ENCODE measurements around the gene CRMP1. TPM values are rescaled to one million over a fixed set of nuclear protein-coding genes. Genes with fewer than 3 reads are reported as not detected.
"Not testable (repeated sequence)": the region's sequence is repeated elsewhere in the genome, so short reads cannot be mapped to it uniquely, and the experiment has no call there.

Gene CRMP1
- total RNA-seq, 1 donor from 2014 or later: 1.9 TPM

DNA sequence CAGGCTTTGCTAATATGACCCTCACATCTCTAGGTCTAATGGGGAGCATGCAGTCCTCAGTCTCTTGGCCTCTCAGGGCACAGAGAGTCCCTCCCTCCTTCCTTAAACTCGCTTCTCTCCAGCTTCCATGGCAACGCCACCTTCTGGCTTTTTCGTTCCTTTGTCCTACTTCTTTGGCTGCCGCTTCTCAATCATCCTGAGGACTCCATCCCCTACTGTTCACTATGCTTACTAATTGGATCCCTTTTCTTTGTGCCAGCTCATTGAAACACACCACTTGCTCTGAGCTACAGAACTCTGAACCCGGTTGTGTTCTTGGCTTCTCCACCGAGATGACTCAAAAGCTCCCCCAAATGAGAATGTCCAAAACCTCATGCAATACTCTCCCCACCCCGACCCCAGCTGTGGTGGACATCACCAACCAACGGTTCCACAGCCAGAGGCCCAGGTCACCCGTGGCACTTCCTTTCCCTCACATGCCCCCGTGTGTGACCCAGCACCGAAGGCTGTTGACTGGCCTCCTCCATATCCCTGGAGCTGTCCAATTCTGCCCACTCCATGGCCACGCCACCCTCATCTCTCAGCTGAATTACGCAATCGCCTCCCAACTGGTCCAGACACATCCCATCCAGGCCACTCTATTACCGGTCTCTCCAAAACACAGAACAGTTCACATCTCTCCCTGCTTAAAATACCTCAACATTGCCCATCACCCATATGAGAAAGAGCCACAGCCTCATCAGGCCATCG is 34.7 kb downstream of the CRMP1 start:
- Histone ChIP-seq H3K27me3 (no peaks in the 10 kb centered on the region), H3K36me3 (no peaks in the 10 kb centered on the region), H3K9me3 (no peaks in the 10 kb centered on the region), H3K4me3 (no peak overlapping the region), H3K4me1 (no peaks in the 10 kb centered on the region), H3K27ac (no peak overlapping the region)
- TF ChIP-seq CTCF (IDR thresholded peaks at IDR 0.05): no peak
- intact Hi-C loops (cut with DNase I): no loop called here
- no peak for DNase-seq (ENCODE audit: low spot score in 2 of 2)

DNA sequence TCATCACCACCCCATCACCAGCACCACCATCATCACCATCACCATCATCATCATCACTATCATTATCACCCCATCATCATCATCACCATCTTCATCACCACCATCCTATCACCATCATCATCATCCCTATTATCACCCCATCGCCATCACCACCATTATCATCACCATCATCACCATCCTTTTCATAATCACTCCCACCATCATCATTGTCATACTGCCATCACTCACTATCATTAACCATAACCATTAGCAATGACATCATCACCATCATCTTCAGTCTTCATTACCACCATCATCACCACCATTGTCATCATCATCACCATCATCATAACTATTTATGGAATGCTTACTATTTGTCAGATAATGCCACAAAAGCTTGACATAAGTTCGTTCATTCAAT is 35.7 kb downstream of the CRMP1 start:
- intact Hi-C loops (cut with DNase I): no loop called here
- TF ChIP-seq CTCF (IDR thresholded peaks at IDR 0.05): no peak
- DNase-seq (ENCODE audit: low spot score in 2 of 2): no peak
- no peak overlapping the region for H3K27ac ChIP-seq
- no peaks in the 10 kb centered on the region for H3K36me3 ChIP-seq
- H3K4me3 ChIP-seq: no peak overlapping the region
- no peaks in the 10 kb centered on the region for H3K27me3 ChIP-seq
- H3K4me1 ChIP-seq: no peaks in the 10 kb centered on the region
- H3K9me3 ChIP-seq: no peaks in the 10 kb centered on the region

- intact Hi-C loops (cut with DNase I); DNase-seq (ENCODE audit: low spot score in 2 of 2); H3K36me3 ChIP-seq; H3K27me3 ChIP-seq; H3K4me1 ChIP-seq; H3K9me3 ChIP-seq; H3K27ac ChIP-seq; H3K4me3 ChIP-seq: not testable (repeated sequence)
Observed at GRCh38 chr4:5856362-5856761, 36.5 kb downstream of the CRMP1 start.

- intact Hi-C loops (cut with DNase I): no loop called here
Observed at GRCh38 chr4:5854929-5855328, 38.0 kb downstream of the CRMP1 start.

GRCh38 chr4:5852523-5853202 is 40.2 kb downstream of the CRMP1 start:
- intact Hi-C loops (cut with DNase I): no loop called here
- no peaks in the 10 kb centered on the region for H3K27me3 ChIP-seq
- DNase-seq (ENCODE audit: low spot score in 2 of 2): no peak

More at GRCh38 chr4:5854929-5855328, 38.0 kb downstream of the CRMP1 start:
- Histone ChIP-seq H3K4me1 (no peaks in the 10 kb centered on the region), H3K9me3 (no peaks in the 10 kb centered on the region), H3K27ac (no peak overlapping the region), H3K4me3 (no peak overlapping the region), H3K36me3 (no peaks in the 10 kb centered on the region), H3K27me3 (no peaks in the 10 kb centered on the region)
- no peak for TF ChIP-seq CTCF (IDR thresholded peaks at IDR 0.05)
- DNase-seq (ENCODE audit: low spot score in 2 of 2): no peak

More at GRCh38 chr4:5852523-5853202, 40.2 kb downstream of the CRMP1 start:
- no peaks in the 10 kb centered on the region for H3K9me3 ChIP-seq
- no peak overlapping the region for H3K27ac ChIP-seq
- H3K4me1 ChIP-seq: no peaks in the 10 kb centered on the region
- H3K36me3 ChIP-seq: no peaks in the 10 kb centered on the region
- H3K4me3 ChIP-seq: no peak overlapping the region
- no peak for TF ChIP-seq CTCF (IDR thresholded peaks at IDR 0.05)

All from ascending aorta (tissue), 2 donors.